ENCODE data around the gene TAS2R14. TPM values are rescaled to one million over a fixed set of nuclear protein-coding genes. Genes with fewer than 3 reads are reported as not detected.

Gene TAS2R14
- polyA plus RNA-seq, 4 donors, result 2.6 to 3.8 (median 3.3) TPM

DNA sequence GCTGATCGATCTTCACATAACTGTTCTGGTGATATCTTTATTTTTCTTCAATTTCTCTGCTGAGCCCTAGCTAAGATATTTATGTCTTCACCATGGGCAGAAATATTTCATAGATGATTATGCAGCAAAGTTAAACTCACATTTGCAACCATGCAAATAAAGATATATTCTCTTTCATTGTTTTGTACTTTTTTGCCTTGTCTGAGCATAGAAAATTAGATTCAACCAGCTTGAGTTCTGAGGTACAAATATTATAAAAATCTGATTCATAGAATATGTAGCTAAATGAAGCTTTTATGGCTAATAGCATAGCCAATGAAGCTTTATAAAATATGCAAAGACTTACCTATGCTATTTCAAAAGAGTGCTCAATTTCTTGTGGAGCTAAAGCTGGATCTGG, 29.6 kb downstream of the TAS2R14 start, which contains the start of gene TAS2R13:
Gene TAS2R13 (minus strand): TSS at position 101 of the 400 bp plus-strand sequence. CDS start 264 bp downstream, outside the sequence.
- no peak for DNase-seq (ENCODE audit: low read depth in 4 of 4, low spot score in 3 of 4)

GRCh38 chr12:10904686-10905085, 34.4 kb downstream of the TAS2R14 start:
- DNase-seq (ENCODE audit: low read depth in 4 of 4, low spot score in 3 of 4), result no peak

DNA sequence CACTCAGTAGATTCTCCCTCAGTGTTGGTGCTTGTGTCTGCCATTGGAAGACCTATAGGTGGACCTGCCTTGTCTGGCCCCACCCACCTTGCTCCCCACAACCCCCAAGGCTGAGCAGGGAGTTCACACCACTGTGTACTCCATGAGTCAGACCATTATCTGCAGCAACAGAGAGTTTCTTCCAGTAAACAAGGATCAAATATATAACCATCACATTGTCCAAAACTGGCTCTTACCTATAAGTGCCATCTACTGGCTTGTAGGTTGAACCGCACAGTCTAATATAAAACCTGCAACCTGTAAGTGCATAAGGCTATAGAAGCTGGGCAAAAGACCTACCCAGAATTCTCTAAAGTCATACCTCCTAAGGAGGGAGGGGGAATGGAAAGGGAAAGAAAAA, 37.6 kb downstream of the TAS2R14 start:
- DNase-seq (ENCODE audit: low read depth in 4 of 4, low spot score in 3 of 4), result no peak

- no peak for DNase-seq (ENCODE audit: low read depth in 4 of 4, low spot score in 3 of 4)
Measured at GRCh38 chr12:10900972-10901371, 38.1 kb downstream of the TAS2R14 start.

DNA sequence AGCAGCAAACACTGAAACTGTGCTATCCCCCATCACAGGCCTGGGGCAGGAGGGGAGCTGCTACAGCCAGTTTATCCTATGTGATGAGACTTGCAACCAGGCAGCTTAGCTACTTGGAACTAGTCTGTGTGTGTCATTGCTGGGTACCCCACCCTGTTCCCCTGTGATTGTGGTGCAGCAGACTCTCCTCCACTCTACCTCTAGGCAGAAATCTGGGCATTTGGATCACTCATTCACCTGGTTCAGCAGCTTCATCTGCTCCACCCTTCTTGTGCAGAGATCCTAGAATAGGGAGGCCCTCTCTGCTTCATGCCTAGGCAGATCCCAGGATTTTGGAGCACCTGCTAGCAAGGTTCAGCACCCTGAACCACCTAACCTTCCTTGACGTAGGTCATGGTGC, 38.5 kb downstream of the TAS2R14 start:
- DNase-seq (ENCODE audit: low read depth in 4 of 4, low spot score in 3 of 4), result no peak

GRCh38 chr12:10896854-10897253, 42.2 kb downstream of the TAS2R14 start:
- no peak for DNase-seq (ENCODE audit: low read depth in 4 of 4, low spot score in 3 of 4)

DNA sequence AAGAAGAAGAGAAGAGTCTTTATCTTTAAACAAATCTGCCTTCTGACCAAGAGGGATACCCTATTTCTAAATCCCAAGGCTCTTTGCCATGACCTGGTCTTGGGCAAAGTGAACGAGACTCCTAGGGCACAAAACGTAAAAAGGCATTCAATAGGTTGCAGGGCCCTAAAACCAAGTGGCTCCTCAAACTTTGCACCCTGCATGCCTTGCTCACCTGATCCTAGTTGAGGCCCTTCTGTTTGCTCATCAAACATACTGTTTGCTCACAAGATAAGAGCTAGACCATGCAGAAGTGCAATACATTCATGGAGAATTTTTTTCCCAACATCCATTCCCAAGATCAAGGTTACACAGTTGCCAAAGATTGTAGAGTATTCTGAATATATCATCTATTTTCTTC, 47.1 kb downstream of the TAS2R14 start:
- no peak for DNase-seq (ENCODE audit: low read depth in 4 of 4, low spot score in 3 of 4)

DNA sequence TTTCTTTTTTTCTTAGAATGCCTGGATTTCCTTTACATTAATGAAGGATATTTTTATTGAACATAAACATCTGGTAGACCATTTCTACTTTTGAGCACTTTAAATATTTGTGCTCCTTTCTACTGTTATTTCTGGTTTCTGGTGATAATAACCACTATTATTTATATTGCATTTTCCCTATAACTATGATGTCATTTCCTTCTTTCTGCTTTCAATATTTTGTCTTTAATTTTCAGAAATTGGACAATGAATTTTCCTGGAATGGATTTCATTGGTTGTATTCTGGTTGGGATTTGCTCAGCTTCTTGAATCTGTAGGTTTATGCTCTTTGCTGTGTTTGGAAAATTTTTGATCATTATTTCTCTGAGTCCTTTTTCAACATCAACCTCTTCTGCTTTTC, 49.8 kb downstream of the TAS2R14 start:
- no peak for DNase-seq (ENCODE audit: low read depth in 4 of 4, low spot score in 3 of 4)

Other genes starting within 250 kb of the TAS2R14 start
- gene YBX3, start 215.9 kb downstream of the TAS2R14 start, polyA plus RNA-seq (ENCODE audit: insufficient read length in 4 of 4), result 100 to 1,000 TPM; 219 to 278 (median 234) TPM
- gene TAS2R7, start 136.6 kb downstream of the TAS2R14 start, polyA plus RNA-seq (ENCODE audit: insufficient read length in 4 of 4), result not detected
- not detected for gene TAS2R8, start 132.0 kb downstream of the TAS2R14 start, polyA plus RNA-seq (ENCODE audit: insufficient read length in 4 of 4)
- not detected for gene TAS2R9, start 129.1 kb downstream of the TAS2R14 start, polyA plus RNA-seq (ENCODE audit: insufficient read length in 4 of 4)
- 1 to 10 TPM; 1.1 to 2.0 (median 1.4) TPM for gene TAS2R10, start 112.9 kb downstream of the TAS2R14 start, polyA plus RNA-seq (ENCODE audit: insufficient read length in 4 of 4)
- gene PRR4, start 89.8 kb downstream of the TAS2R14 start, polyA plus RNA-seq (ENCODE audit: insufficient read length in 4 of 4), result 1 to 10 TPM; 6.5 to 8.1 (median 7.1) TPM
- 10 to 100 TPM in 3 of 4 donors, 1 to 10 TPM in 1; 8.5 to 15.3 (median 14.6) TPM for gene PRH1, start 55.0 kb downstream of the TAS2R14 start, polyA plus RNA-seq (ENCODE audit: insufficient read length in 4 of 4)
- under 1 TPM in 1 of 4 donors, not detected in 3; 0.08 TPM for gene TAS2R13, start 29.7 kb downstream of the TAS2R14 start, polyA plus RNA-seq (ENCODE audit: insufficient read length in 4 of 4)
- gene PRH2, start 10.0 kb downstream of the TAS2R14 start, polyA plus RNA-seq (ENCODE audit: insufficient read length in 4 of 4), result under 1 TPM in 3 of 4 donors, not detected in 1; 0.23 to 0.41 (median 0.31) TPM
- gene TAS2R50, start 47.6 kb upstream of the TAS2R14 start, polyA plus RNA-seq (ENCODE audit: insufficient read length in 4 of 4), result not detected
- gene TAS2R20, start 59.0 kb upstream of the TAS2R14 start, polyA plus RNA-seq (ENCODE audit: insufficient read length in 4 of 4), result 1 to 10 TPM in 3 of 4 donors, under 1 TPM in 1; 0.98 to 2.0 (median 1.1) TPM
- 1 to 10 TPM in 2 of 4 donors, under 1 TPM in 2; 0.79 to 1.5 (median 1.2) TPM for gene TAS2R19, start 83.4 kb upstream of the TAS2R14 start, polyA plus RNA-seq (ENCODE audit: insufficient read length in 4 of 4)
- 1 to 10 TPM in 2 of 4 donors, under 1 TPM in 2; 0.65 to 1.9 (median 0.92) TPM for gene TAS2R31, start 92.1 kb upstream of the TAS2R14 start, polyA plus RNA-seq (ENCODE audit: insufficient read length in 4 of 4)
- gene TAS2R46, start 123.0 kb upstream of the TAS2R14 start, polyA plus RNA-seq (ENCODE audit: insufficient read length in 4 of 4), result under 1 TPM in 2 of 4 donors, not detected in 2; 0.09 to 0.22 TPM
- under 1 TPM; 0.16 to 0.62 (median 0.40) TPM for gene TAS2R43, start 153.1 kb upstream of the TAS2R14 start, polyA plus RNA-seq (ENCODE audit: insufficient read length in 4 of 4)
- gene TAS2R30, start 195.4 kb upstream of the TAS2R14 start, polyA plus RNA-seq (ENCODE audit: insufficient read length in 4 of 4), result under 1 TPM in 1 of 4 donors, not detected in 3; 0.16 TPM
- 10 to 100 TPM; 17.0 to 20.7 (median 19.5) TPM for gene SMIM10L1, start 231.9 kb upstream of the TAS2R14 start, polyA plus RNA-seq (ENCODE audit: insufficient read length in 4 of 4)
- gene TAS2R42, start 247.7 kb upstream of the TAS2R14 start, polyA plus RNA-seq (ENCODE audit: insufficient read length in 4 of 4), result not detected